ENCODE data around the gene C9orf78.
A peak's percentile ranks its signal among the peaks of the same experiment; 100 is the strongest.

C9orf78 gene

DNA sequence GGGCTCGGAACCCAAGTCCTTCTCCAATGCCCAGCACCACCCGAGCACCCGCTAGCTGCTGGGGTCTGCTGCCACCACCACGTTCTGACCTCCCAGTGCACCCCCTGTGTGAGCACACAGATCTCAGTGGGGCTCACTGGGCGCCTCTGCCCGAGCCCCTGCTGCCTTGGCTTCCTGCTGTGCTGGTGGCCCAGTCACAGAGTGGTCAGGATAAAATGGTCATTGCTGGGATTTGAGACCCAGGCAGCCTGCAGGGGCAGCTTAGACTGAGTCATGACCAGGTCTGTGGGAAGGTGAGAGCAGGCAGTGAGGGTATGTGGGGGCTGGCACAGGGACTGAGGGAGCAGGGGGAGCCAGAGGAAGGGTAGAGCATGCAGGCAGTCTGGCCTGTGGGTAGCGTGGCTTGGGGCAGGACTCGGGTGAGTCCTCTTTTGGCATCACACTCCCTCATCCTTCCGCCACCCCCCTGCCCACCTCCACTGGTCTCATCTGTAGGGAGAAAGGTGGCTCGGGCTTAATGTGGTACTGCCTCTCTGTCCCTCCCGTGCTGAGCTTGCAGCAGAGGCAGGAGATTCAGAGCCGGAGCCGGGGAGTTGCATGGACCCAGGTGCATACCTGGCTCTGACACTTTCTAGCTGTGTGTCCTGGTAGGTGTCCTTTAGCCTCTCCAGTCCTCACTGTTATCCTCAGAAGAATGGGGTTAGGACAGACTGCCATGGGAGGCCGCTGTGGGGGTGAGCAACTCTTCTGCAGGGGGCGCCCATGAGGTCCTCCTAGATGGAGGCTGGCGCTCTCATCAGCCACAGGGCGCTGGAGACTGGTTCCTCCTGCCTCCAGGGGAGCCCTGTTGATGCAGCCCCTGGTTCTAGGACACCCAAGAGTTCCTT is 32.3 kb upstream of the C9orf78 start:
- DNase-seq: no peak

DNA sequence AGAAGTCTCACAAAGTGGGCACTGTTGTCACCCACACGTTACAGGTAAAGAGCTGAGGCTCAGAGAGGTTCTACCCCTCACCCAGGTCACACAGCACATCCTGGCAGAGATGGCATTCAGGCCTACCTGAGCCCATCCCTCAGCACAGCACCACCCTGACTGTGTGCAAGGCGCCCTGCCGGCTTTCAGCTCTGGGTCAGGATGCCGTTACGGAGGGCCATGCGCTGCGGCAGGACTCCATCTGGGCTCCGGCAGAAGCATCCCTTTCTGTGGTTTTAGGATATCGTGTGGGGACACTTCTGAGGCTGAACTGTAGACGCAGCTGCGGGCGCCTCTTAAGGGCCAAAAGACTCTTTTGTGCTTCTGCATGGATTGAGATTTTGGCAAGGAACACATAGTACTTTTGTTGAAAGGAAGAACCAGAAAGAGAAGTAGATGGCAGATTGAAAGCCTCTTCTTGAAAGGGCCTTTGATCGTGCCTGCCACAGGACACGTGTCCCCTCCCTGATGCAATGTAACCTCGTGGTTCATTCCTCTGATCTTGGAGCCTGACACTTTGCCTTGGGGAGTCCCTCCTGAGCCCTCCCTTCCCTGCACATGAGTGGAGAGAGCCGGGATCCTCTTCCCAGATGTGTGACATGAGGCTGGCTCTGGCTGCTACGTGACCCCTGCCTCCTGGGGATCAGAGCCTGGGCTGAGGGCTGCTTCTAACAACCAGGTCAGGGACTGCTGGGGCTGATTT is 31.5 kb upstream of the C9orf78 start:
- DNase-seq: no peak

DNA sequence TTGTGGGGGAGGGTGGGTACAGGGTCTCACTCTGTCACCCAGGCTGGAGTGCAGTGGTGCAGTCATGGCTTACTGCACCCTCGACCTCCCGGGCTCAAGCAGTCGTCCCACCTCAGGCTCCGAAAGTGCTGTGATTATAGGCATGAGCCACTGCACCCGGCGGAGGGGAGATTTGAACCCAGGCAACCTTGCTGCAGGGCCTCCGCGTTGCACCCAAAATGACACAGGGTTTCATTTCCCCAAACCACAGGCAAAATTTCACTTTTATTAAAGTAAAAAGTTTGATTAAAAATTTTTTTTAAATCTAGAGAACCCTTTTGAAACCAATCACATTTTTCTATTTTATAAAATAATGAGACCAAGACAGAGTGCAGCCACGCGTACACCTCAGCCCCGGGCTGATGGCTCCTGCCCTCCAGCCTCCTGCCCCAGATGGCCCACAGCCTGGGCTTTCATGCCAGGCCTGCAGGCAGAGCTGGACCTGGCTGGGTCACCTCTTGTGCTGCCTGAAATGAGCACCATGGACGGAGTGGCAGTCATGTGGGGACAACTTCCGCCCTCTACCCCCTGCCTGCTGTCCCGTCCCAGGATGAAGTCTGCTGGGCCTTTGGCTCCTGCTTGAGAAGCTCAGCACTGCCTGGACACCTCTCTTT is 30.7 kb upstream of the C9orf78 start:
- DNase-seq: no peak

DNA sequence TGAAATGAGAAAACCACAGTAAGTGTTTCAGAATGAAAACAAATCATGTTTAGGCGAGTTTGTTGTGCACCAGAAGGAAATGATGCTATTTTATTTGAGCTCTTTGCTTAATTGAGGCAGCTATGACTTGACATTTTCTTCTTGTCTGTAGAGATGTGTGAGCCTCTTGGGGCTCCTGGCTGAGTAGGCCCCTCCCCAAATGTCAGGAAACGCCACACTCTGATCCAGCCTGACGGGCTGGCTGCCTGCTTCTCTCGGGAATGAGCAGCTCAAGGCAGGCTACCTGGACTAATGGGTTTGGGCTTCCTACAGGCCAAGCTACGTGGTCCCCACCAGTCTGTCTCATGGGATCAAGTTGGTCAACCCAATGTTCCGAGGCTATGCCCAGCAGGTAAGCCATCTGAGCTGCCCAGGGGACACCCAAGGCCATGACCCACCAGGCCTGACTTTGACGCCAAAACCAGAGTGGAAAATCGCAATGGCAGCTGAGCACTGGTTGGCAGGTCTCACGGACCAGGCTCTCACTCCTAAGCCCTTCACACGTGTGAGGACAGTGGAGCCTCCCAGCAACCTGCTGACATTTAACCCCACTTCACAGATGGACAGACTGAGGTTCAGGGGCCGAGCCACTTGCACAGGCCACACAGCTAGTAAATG is 30.0 kb upstream of the C9orf78 start:
- DNase-seq: no peak

DNA sequence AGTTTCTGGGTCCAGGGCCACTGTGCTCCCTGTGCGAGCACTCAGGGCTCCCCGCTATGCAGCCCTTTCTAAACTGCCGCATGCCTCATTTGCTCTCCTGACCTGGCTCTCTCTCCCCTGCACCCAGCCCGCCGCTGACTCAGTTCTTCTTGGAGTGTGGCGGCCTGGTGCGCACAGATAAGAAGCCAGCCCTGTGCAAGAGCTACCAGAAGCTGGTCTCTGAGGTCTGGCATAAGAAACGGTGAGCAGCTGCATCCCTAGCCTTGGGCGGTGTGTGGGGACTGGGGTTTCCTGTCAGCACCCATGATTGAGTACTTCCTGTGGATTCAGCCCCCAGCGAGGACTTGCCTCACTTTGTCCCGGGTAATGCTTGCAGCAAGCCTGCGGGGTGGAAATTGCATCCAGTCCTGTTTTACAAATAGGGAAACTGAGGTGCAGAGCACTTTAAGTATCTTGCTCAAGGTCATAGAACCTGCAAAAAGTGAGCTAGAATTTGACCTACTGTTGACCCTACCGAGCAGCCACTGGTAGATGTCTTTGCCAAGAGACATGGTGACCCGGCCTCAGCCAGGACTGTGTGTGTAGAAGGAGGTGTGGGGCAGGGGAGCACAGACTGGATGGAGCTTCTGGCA is 28.1 kb upstream of the C9orf78 start:
- no peak for DNase-seq

DNA sequence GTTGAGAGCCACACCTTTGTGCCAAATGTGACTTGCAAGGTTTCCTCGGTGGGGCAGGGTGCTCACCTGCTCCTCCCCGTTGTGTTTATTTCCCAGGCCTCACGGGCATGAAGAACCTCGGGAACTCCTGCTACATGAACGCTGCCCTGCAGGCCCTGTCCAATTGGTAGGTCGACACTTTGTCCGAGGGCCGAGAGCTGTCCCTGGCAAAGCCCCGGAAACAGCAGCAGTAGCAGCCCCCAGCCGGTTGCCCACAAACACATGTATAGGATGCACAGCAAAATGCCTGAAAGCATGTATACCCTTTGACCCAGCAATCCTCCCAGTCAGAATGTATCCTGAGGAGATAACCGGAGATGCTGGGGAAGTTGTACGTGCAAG is 26.4 kb upstream of the C9orf78 start:
- no peak for DNase-seq

DNA sequence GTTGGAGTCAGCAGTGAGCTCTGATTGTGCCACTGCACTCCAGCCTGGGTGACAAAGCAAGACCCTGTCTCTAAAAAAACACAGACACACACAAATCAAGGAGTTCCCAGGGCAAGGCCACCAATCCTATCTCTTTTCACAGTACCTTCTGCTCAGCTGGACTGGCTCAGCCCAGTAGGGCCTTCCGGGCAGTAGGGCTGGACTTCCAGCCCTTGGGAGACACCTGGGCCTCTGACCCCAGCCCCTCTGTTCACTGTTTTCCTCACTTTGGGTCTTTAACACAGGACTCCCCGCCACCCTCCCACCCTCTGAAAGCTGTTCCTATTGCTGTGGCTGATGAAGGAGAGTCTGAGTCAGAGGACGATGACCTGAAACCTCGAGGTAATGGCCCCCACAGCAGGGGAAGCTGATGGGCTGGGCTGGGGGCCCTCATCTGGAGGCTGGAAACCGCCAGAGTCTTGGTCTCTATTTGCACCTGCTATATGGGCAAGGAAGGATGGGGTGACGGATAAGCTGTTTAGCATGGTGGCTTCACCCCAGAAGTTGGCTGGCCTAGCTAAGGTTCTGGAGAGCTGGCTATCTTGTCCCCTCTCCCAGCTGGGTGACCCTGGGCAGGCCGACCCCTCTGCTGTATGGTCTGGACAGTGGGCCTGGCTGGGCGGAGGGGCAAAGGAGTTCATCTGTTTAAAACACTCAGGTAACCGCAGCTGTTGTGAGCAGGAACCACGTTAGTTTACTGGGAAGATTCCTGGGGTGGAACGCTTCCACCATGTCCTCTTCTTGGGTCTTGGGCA is 25.8 kb upstream of the C9orf78 start:
- DNase-seq: no peak

DNA sequence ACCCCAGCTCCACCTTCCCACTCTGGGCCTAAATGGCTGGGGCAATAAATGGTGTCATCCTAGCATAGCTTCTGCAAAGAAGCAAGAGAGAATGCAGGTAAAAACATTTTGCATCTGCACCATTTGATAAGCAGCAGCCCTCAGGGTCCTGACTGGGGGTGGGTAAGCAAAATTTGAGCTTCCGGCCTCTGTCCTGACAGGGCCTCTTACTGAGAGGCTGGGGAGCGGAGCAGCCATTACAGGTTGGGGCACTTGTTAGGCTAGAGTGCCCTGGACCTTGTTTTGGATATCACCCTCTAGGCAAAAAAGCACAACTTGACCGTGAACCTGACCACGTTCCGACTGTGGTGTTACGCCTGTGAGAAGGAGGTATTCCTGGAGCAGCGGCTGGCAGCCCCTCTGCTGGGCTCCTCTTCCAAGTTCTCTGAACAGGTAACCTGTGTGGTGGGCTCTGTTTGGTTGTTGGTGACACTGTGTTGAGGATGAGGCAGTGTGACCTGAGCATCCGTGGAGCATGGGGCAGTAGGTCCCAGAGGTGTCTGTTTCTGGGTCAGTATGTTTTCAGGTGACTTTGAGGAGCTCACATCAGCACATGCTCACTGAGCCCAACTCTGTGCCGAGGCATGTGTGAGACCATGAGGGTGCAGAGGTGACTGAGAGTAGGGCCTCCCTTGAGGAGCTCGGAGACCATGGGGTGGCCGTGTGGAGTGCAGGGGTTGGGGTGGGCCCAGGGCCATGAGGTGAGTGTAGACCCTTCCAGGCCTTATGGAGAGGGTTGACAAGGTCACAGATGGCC is 23.3 kb upstream of the C9orf78 start:
- no peak for DNase-seq

DNA sequence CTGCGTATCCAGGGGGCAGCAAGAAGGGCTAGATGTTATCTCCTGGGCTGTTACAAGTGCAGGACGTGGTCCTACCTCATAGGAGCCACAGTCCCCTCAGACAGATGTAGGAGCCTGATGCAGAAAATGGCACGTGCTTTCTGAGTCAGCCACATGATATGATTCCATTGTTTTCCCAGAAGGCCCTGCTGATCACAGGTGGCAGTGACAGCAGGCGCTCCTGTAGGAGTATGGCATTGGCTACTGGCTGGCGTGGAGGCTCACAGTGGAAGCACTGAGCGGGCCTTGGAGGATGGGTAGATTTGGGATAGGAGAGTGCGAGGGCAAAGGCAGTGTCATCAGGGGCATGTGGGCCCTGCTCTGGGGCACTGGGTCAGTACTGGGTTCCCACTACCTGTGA is 22.1 kb upstream of the C9orf78 start:
- DNase-seq: no peak

DNA sequence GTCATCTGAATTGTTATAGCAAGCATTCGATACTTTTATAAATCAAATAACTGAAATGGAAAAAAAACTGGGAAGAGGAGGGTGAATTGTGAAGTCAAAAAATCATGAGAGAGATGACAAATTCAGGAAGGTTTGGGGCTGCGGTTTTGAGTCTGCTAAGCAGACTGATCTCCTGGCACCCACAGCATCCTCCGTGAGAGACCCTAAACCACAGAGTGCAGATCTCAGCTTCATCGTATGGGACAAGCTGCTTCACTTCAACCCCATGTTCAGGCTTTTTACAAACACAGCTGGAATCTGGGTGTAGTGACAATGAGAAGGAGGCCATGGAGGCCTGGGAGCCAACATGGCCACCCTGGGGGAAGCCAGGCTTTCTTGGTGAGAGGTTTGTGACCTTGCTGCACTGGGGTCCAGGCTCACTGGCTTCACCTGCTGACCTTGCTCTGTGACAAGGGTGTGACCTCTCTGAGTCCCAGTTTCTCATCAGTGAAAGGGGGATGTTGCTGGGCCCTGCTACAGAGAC is 19.6 kb upstream of the C9orf78 start:
- no peak for DNase-seq

DNA sequence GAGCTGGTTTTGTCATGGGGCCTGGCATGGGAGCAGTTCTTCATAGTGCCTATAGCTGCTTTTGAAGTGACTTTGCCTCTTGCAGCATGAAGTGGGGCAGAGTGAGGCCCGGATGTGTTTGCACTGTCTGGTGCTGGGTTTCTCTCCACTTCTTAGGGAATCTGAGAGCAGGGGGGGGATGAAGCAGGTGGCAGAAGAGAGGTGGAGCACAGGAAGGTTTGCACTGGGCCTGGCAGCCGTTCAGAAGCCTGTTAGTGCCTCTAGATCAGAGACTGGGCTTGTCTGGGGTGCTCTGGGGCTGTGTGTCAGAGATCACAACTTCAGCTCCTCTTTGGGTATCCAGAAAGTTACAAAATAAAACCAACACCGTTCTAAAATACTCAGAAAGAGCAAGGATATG is 18.5 kb upstream of the C9orf78 start:
- DNase-seq: peak; percentile 77

DNA sequence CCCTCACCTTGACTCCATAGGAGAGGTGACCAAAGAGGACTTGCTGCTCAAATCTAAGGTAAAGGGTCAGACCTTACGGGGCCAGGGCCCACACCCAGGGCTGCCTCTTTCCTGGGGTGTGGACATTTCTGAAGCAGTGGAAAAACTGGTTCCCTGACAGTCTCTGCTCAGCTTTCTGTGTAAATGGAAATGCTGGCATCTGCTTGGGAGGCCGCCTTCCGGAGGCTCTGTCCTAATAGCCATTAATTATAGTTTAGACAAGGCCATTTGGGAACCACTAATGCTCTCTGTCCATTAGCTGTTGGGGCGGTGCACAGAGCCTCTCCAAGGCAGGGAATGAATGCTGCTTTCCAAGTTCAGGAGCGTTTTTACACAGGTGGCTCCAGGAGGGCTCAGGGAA is 17.5 kb upstream of the C9orf78 start:
- DNase-seq: no peak

DNA sequence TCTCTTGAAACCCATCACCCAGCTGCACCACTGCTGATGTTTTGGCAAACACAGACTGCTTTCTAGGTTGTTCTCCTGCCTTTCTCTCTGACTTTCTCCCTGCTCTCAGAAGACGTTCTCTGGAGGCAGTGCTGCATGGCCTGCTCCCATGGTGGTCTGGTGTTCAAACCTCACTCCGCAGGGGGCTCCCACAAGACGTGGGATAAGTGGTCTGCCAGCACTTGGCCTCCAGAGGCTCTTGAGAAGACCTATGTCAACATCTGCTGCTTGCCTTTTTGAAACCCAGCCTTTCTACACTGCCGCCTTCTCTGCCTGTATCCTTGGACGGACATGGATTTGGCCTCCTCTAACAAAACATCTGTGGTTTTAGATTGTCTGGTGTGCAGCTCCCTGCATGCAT is 16.7 kb upstream of the C9orf78 start:
- DNase-seq: no peak

DNA sequence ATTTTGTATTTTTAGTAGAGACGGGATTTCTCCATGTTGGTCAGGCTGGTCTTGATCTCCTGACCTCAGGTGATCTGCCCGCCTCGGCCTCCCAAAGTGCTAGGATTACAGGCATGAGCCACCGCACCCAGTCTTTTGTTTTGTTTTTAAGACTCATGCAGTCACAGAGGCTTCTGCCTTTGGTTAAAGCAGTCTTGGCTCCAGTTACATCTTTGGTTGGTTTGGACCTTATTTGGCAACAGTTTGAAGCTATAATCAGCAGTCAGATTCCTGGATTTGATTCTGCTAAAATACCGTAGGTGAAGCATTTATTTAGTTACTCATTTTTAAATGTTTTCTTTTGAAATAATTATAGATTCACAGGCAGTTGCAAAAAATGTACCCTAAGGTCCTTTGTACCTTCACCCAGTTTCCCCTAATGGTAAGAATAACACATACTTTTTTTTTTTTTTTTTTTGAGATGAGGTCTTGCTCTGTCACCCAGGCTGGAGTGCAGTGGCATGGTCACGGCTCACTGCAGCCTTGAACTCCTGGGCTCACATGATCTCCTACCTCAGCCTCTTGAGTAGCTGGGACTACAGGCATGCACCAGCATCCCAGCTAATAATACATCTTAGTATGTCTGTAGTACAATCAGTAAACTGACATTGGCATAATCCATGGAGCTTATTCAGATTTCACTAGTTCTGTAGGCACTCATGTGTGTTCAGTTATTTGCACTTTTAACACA is 15.9 kb upstream of the C9orf78 start:
- DNase-seq: no peak

DNA sequence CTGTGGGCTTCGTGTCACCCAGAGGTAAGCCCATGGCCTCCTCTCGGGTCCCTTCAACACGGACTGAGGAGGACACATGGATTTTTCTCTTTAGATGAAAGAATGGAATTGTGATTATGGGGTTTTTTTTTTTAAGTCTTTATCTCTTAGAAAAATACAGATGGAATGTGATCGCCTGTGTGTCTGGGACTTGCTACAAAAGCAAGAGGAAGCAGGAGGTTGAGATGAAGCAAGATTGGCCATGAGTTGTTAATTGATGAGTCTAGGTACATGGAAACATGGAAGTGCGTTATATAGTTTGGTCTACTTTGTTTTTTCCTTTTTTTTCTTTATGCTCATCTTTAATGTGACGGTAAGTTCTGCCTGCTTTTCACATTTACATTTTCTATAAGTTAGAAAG is 14.8 kb upstream of the C9orf78 start:
- no peak for DNase-seq

DNA sequence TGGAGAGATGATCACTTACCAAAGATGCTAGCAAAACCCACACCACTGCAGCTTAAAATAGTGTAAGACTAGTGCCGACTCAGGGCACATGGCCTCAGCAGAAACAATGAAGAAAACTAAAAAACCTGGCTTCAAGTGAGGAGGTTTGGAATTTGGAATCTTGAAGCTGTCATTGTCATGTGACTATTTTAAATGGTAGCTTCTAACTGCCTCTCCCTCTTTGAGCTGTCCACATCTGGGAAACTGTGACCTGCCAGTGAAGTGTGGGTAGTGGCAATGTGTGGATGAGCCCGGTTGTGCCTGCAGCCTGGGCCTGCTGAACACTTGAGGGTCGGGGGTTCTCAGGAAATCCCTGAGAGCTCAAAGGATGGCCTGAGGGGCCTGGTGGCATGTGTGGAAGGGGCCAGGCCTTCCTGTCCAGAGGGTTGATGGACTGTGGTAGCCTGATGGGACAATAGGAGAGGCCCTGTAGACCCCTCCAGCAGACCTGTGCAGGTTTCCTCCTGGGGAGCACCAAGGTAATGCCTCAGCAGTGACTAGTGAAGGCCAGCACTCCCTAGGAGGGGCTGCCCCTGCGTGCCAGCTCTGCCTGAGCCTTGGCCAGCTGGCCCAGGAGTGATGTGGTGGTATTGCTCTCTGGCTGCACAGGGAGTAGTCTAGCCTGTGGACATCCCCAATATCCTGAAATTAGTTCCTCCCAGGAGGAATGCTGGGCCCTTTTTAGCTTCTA is 13.8 kb upstream of the C9orf78 start:
- no peak for DNase-seq

DNA sequence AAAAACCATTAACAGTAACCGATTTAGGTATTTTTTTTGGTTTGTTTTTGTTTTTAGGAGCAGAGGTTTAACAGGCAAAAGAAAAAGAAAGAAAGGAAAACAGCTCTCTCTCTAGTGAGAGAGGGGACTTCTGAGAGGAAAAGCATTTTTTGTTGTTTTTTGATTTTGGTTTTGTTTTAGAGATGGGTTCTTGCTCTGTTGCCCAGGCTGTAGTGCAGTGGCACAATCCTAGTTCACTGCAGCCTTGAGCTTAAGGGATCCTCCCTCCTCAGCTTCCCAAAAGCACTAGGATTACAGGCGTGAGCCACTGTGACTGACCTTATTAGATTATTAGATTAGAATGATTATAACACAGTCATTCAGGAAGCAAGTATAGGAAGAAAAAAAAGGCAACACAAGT is 10.3 kb upstream of the C9orf78 start:
- no peak for DNase-seq

DNA sequence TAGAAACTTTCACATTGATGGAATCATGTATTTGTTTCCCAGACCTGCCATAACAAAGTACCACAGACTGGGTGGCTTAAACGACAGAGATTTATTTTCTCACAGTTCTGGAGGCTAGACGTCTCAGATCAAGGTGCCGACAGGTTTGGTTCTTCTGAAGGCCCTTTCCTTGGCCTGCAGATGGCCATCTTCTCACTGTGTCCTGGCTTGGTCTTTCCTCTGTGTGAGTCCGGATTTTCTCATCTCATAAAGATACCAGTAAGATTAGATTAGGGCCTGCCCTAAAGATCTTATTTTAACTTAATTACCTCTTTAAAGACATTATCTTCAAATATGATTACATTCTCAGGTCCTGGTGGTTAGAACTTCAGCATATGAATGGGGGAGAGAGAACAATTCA is 6.0 kb upstream of the C9orf78 start:
- DNase-seq: no peak

DNA sequence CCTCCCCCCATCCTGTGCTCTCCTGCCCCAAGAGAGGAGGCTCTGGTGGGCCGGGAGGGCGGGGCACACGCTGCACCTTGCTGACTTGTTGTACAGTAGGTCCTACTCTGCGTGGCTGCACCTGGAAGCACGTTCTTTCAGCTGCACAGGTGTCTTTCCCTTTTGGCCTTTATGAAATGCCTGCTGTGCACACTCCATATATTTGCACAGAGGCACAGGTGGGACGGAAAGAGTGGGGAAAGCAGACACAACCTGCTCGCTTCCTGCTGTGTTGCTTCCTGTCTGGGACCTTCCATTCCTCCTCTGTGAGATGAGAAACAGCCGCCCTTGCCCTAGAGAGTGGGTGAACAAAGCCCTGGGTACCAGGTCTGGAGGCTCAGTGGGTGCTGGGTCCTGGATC is 5.0 kb upstream of the C9orf78 start:
- DNase-seq: peak; percentile 97

All from NCI-H510A treated with DMSO at 0.1 percent for 48 hours (cell line).